NCI-H2196 (cell line): Measurements from ENCODE around the gene CBX4.

ENCODE experiments used
- DNase-seq: peaks from one replicate; lab custom pipeline; 2025; ENCODE audit not compliant: unreplicated experiment; lab: John Stamatoyannopoulos, UW

Gene CBX4

GRCh38 chr17:79839356-79840268, at the start of gene CBX4:
Gene CBX4, minus strand, starts transcription at chr17:79839440. Its CDS starts 189 bp downstream, at chr17:79839251.
- peak; percentile 99 for DNase-seq

- DNase-seq = no peak
These were observed 48.8 kb upstream of the CBX4 start for GRCh38 chr17:79888009-79888540.

GRCh38 chr17:79887451-79887991, 48.3 kb upstream of the CBX4 start:
- no peak for DNase-seq

- DNase-seq = no peak
These were observed 44.0 kb upstream of the CBX4 start for GRCh38 chr17:79883202-79883601.

- DNase-seq = no peak
These were observed 39.2 kb upstream of the CBX4 start for GRCh38 chr17:79878329-79878947.

- no peak for DNase-seq
These were observed 37.8 kb upstream of the CBX4 start for GRCh38 chr17:79877041-79877440.

GRCh38 chr17:79875511-79875910, 36.3 kb upstream of the CBX4 start:
- no peak for DNase-seq

GRCh38 chr17:79874329-79874981, 35.2 kb upstream of the CBX4 start:
- DNase-seq = peak; percentile 35

GRCh38 chr17:79873583-79873982, 34.3 kb upstream of the CBX4 start:
- no peak for DNase-seq

GRCh38 chr17:79872762-79873161, 33.5 kb upstream of the CBX4 start:
- DNase-seq = no peak

GRCh38 chr17:79871131-79871530, 31.9 kb upstream of the CBX4 start:
- DNase-seq = no peak

- no peak for DNase-seq
These were observed 31.3 kb upstream of the CBX4 start for GRCh38 chr17:79870540-79870939.

- no peak for DNase-seq
These were observed 27.7 kb upstream of the CBX4 start for GRCh38 chr17:79866791-79867518.

GRCh38 chr17:79865351-79866210, 26.3 kb upstream of the CBX4 start:
- no peak for DNase-seq

- DNase-seq = no peak
These were observed 25.5 kb upstream of the CBX4 start for GRCh38 chr17:79864617-79865250.

GRCh38 chr17:79864147-79864546, 24.9 kb upstream of the CBX4 start:
- DNase-seq = no peak

GRCh38 chr17:79862771-79863440, 23.7 kb upstream of the CBX4 start:
- peak; percentile 28 for DNase-seq

- DNase-seq = no peak
These were observed 23.0 kb upstream of the CBX4 start for GRCh38 chr17:79862238-79862637.
